Activated naive CD8-positive, alpha-beta T cell treated with anti-CD3 and anti-CD28 coated beads, Interleukin-2, amount 10 ng/mL, durations not matched to agents 7 days and 5 days (primary cell): ENCODE data around the gene ST3GAL5. TPM values are rescaled to one million over a fixed set of nuclear protein-coding genes. Genes with fewer than 3 reads are reported as not detected.

Experiments used
- ATAC-seq: fragments of 150-1000 bp; cut with Tn5 transposase; one replicate; pipeline ENCODE4 v1.10.0; 2021; ENCODE audit warnings: low read depth, moderate library complexity
- POLR2A ChIA-PET: fragments of 350-600 bp; sonication (Branson Sonifier 250); formaldehyde crosslinking; loops from one replicate; lab custom pipeline; 2021; ENCODE audit warnings: antibody characterized with exemption; lab: Charles Lee
- DNase-seq: peaks from one replicate; pipeline ENCODE4 v3.0.0; 2021
- H3K27ac Mint-ChIP-seq: one replicate; pipeline ENCODE4 v1.8.0; 2022; ENCODE audit warnings: mild to moderate bottlenecking, mixed read lengths
- H3K27me3 Mint-ChIP-seq: one replicate; pipeline ENCODE4 v1.8.0; 2022; ENCODE audit warnings: mild to moderate bottlenecking, moderate library complexity, mixed read lengths
- H3K36me3 Mint-ChIP-seq: one replicate; pipeline ENCODE4 v1.8.0; 2021; ENCODE audit warnings: mild to moderate bottlenecking, mixed read lengths
- H3K4me1 Mint-ChIP-seq: one replicate; pipeline ENCODE4 v1.8.0; 2021; ENCODE audit warnings: mixed read lengths
- H3K4me3 Mint-ChIP-seq: one replicate; pipeline ENCODE4 v1.8.0; 2022; ENCODE audit warnings: mild to moderate bottlenecking, moderate library complexity, mixed read lengths
- H3K9me3 Mint-ChIP-seq: one replicate; pipeline ENCODE4 v1.8.0; 2021; ENCODE audit warnings: mixed read lengths
- total RNA-seq, 2 experiments: library from RNA; stranded (reverse); gene quantifications; one replicate each; pipeline ENCODE4 v1.2.3, GENCODE V29; 2021

Gene ST3GAL5
- total RNA-seq, 2 experiments from 2014 or later, result 59.9 to 62.8 TPM

DNA sequence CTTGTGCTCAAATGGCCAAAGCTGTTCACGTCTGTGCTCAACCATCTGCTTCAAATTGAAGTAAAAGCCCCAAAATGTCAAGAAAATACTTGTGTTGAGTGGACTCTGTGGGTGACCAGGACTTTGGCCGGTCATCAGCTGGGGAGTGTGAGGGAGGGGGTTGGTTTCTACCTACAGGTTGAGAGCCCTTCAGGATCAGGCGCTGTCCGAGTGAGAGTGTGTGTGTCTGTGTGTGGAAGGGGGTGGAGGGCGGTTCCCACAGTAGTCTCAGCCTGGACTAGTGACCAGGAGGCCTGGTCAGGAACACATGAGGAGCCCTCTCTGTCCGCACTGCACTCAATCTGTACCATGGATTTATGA is 100.8 kb downstream of the ST3GAL5 start:
- H3K4me1 Mint-ChIP-seq, result peaks cover 7% of the 10 kb centered on the region
- no peaks in the 10 kb centered on the region for H3K9me3 Mint-ChIP-seq
- POLR2A ChIA-PET, result no interaction called here
- no peak overlapping the region for H3K27ac Mint-ChIP-seq
- no peak for ATAC-seq
- DNase-seq, result no peak
- H3K36me3 Mint-ChIP-seq, result no peaks in the 10 kb centered on the region
- H3K4me3 Mint-ChIP-seq, result no peak overlapping the region
- peaks cover 29% of the 10 kb centered on the region for H3K27me3 Mint-ChIP-seq

- ATAC-seq, result no peak
- no peak for DNase-seq
- Mint-ChIP-seq H3K4me3 (no peak overlapping the region), H3K9me3 (no peaks in the 10 kb centered on the region), H3K36me3 (no peaks in the 10 kb centered on the region), H3K27ac (no peak overlapping the region), H3K4me1 (peaks cover 7% of the 10 kb centered on the region), H3K27me3 (peaks cover 26% of the 10 kb centered on the region)
- POLR2A ChIA-PET, result no interaction called here
Observed at GRCh38 chr2:85787282-85787980, 101.4 kb downstream of the ST3GAL5 start.

Other genes starting within 250 kb of the ST3GAL5 start
- not detected for gene SFTPB, start 220.8 kb downstream of the ST3GAL5 start, total RNA-seq
- 10 to 100 TPM; 22.0 to 27.5 TPM for gene GNLY, start 194.6 kb downstream of the ST3GAL5 start, total RNA-seq
- not detected for gene ATOH8, start 135.0 kb downstream of the ST3GAL5 start, total RNA-seq
- gene POLR1A, start 216.9 kb upstream of the ST3GAL5 start, total RNA-seq, result 10 to 100 TPM; 27.3 to 29.5 TPM
- gene PTCD3, start 217.2 kb upstream of the ST3GAL5 start, total RNA-seq, result 100 to 1,000 TPM; 157 TPM